GM19452 (cell line): ENCODE data around the gene TAL2.

Experiments used
- ATAC-seq: cut with Tn5 transposase; IDR thresholded peaks from one replicate; pipeline ENCODE4 v1.9.1; 2021; ENCODE audit not compliant: unreplicated experiment

Gene TAL2

GRCh38 chr9:105706156-105706555, 43.9 kb downstream of the TAL2 start:
- no peak for ATAC-seq

GRCh38 chr9:105708405-105708804, 46.1 kb downstream of the TAL2 start:
- ATAC-seq: peak; percentile 57

- ATAC-seq: no peak
Measured at GRCh38 chr9:105710638-105711037, 48.4 kb downstream of the TAL2 start.

- ATAC-seq: no peak
Measured at GRCh38 chr9:105711867-105712266, 49.6 kb downstream of the TAL2 start.

- no peak for ATAC-seq
Measured at GRCh38 chr9:105712297-105712696, 50.0 kb downstream of the TAL2 start.
